Measurements from ENCODE around the gene SHROOM4.

GRCh38 chrX:50704360-50704759 is 109.6 kb downstream of the SHROOM4 start:
- TF ChIP-seq CTCF (IDR thresholded peaks at IDR 0.05): no peak
- TF ChIP-seq POLR2A (IDR thresholded peaks at IDR 0.05): no peak

Measured in body of pancreas (tissue), 4 donors.